K562 (cell line): Measurements from ENCODE around the gene LRRC9. TPM values are rescaled to one million over a fixed set of nuclear protein-coding genes. Genes with fewer than 3 reads are reported as not detected.

Source experiments
- CAMTA2 ChIP-seq: fragments of 250-450 bp; sonication (Bioruptor Pico); conservative IDR thresholded peaks from 2 replicates; pipeline ENCODE4 v1.5.1; 2022
- CEBPB ChIP-seq: fragments of 450-650 bp; IDR thresholded peaks from 2 replicates; pipeline ENCODE4 v1.6.1; 2016; ENCODE audit warnings: missing genetic modification characterization, missing compliant biosample characterization
- FOXA3 ChIP-seq, 2 experiments: fragments of 450-650 bp in 1 of 2; sonication (generic) in 1 of 2; formaldehyde crosslinking; IDR thresholded peaks in 1 of 2; conservative IDR thresholded peaks in 1 of 2; 2 replicates each; pipeline versions ENCODE4 v1.4.0 to v1.8.0; 2020 to 2022; ENCODE audit warnings: mild to moderate bottlenecking in 2 of 2, missing genetic modification reagents in 1 of 2
- HDAC6 ChIP-seq: IDR thresholded peaks from 2 replicates; pipeline ENCODE4 v1.6.1; 2012; ENCODE audit warnings: low read depth, mild to moderate bottlenecking, control low read depth, inconsistent platforms, low read length, moderate library complexity
- MAFF ChIP-seq: IDR thresholded peaks from 2 replicates; pipeline ENCODE4 v1.6.1; 2012; ENCODE audit warnings: low read length, improper control_type of control experiment
- NFE2 ChIP-seq: IDR thresholded peaks from 2 replicates; pipeline ENCODE4 v1.6.1; 2014; ENCODE audit warnings: antibody characterized with exemption, low read depth
- PML ChIP-seq: IDR thresholded peaks from 2 replicates; pipeline ENCODE4 v1.6.1; 2012; ENCODE audit warnings: low read length, inconsistent platforms
- RB1 ChIP-seq: fragments of 450-650 bp; IDR thresholded peaks from 2 replicates; pipeline ENCODE4 v1.6.1; 2017; ENCODE audit warnings: low read depth, mild to moderate bottlenecking
- STAT5A ChIP-seq: IDR thresholded peaks from 2 replicates; pipeline ENCODE4 v1.6.1; 2012; ENCODE audit warnings: low read length, inconsistent platforms, borderline replicate concordance
- ZNF699 ChIP-seq: fragments of 250-450 bp; sonication (Bioruptor Pico); IDR thresholded peaks from 2 replicates; pipeline ENCODE4 v1.8.0; 2021; ENCODE audit warnings: mild to moderate bottlenecking, moderate library complexity; ENCODE audit not compliant: insufficient replicate concordance
- ZNF830 ChIP-seq: fragments of 250-450 bp; sonication (Bioruptor Pico); IDR thresholded peaks from 2 replicates; pipeline ENCODE4 v1.5.0; 2021; ENCODE audit warnings: mild to moderate bottlenecking
- polyA plus RNA-seq, 8 experiments: library from polyadenylated mRNA; depleted of rRNA in 4 of 8; stranded (reverse) in 5 of 8; unstranded in 3 of 8; fragments of >200 nt; fragmentation: Nextera tagmentation in 2 of 8; fragmentation: Illumina TruSeq in 1 of 8; extraction: Ambion mirVana in 2 of 8; extraction: Trizol in 1 of 8; gene quantifications; 2 replicates each; pipeline versions ENCODE4 v1.2.1 to v1.2.3, GENCODE V29; 2011 to 2014; ENCODE audit warnings: inconsistent platforms in 1 of 8, missing spikeins in 1 of 8
- total RNA-seq, 7 experiments: library from RNA; depleted of rRNA in 6 of 7; stranded (reverse); fragments of >200 nt in 6 of 7; fragmentation: Illumina TruSeq in 2 of 7; extraction: Trizol in 2 of 7; gene quantifications; 2 replicates each; pipeline versions ENCODE4 v1.2.1 to v1.2.3, GENCODE V29; 2011 to 2021; ENCODE audit warnings: low replicate concordance in 1 of 7
- TF ChIP-seq, protein P1 (sequence below): fragments of 450-650 bp; conservative IDR thresholded peaks from 2 replicates; pipeline ENCODE4 v1.6.1; 2016; ENCODE audit warnings: missing genetic modification characterization, low read depth, mild to moderate bottlenecking, missing compliant biosample characterization, moderate library complexity
- TF ChIP-seq, protein P2 (sequence below): fragments of 450-650 bp; formaldehyde crosslinking; IDR thresholded peaks from 2 replicates; pipeline ENCODE4 v1.4.0; 2020; ENCODE audit warnings: mild to moderate bottlenecking, moderate library complexity
- TF ChIP-seq, protein P3 (sequence below): sonication (generic); formaldehyde crosslinking; IDR thresholded peaks from 2 replicates; pipeline ENCODE4 v1.9.0; 2022; ENCODE audit warnings: mild to moderate bottlenecking, missing genetic modification reagents
- TF ChIP-seq, protein P4 (sequence below), 2 experiments: fragments of 450-650 bp; IDR thresholded peaks; 2 replicates each; pipeline ENCODE4 v1.6.1; 2016
- TF ChIP-seq, protein P5 (sequence below), 2 experiments: IDR thresholded peaks; 2 replicates each; pipeline ENCODE4 v1.6.1; 2012; ENCODE audit warnings: improper control_type of control experiment in 2 of 2, low read depth in 2 of 2, low read length in 2 of 2, borderline replicate concordance in 1 of 2

LRRC9 gene
- total and polyA plus RNA-seq, 9 of the 15 experiments (the other 6 are each of a cell fraction or from before 2014, with no cell fraction given), result not detected

DNA sequence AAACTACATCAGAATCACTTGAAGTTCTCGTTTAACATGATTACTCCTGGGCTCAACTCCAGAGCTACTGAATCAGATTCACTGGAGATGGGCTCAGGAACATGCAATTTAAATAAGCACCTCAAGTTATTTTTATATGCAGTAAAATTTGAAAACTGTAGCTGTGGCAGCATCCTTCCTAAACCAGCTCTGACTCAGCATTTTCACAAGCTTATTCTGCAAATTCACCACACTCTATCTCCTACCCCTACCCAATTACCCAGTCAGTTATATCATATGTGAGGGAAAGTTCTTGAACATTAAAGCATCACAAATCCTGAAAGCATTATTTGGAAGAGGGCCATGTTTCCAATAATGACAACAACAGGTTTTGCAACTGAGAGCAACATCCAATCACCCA is 24.2 kb upstream of the LRRC9 start (continued):
- TF ChIP-seq, protein P1, sequence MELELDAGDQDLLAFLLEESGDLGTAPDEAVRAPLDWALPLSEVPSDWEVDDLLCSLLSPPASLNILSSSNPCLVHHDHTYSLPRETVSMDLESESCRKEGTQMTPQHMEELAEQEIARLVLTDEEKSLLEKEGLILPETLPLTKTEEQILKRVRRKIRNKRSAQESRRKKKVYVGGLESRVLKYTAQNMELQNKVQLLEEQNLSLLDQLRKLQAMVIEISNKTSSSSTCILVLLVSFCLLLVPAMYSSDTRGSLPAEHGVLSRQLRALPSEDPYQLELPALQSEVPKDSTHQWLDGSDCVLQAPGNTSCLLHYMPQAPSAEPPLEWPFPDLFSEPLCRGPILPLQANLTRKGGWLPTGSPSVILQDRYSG, result no peak
- TF ChIP-seq, protein P2, sequence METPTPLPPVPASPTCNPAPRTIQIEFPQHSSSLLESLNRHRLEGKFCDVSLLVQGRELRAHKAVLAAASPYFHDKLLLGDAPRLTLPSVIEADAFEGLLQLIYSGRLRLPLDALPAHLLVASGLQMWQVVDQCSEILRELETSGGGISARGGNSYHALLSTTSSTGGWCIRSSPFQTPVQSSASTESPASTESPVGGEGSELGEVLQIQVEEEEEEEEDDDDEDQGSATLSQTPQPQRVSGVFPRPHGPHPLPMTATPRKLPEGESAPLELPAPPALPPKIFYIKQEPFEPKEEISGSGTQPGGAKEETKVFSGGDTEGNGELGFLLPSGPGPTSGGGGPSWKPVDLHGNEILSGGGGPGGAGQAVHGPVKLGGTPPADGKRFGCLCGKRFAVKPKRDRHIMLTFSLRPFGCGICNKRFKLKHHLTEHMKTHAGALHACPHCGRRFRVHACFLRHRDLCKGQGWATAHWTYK, result no peak
- no peak for TF ChIP-seq STAT5A
- TF ChIP-seq RB1, result no peak
- TF ChIP-seq FOXA3 (CRISPR knock-in tag; conservative IDR thresholded peaks at IDR 0.05 in 1 of 2, IDR thresholded peaks at IDR 0.05 in 1 of 2), result no peak
- TF ChIP-seq CEBPB (tag), result no peak
- no peak for TF ChIP-seq HDAC6
- TF ChIP-seq, protein P3, sequence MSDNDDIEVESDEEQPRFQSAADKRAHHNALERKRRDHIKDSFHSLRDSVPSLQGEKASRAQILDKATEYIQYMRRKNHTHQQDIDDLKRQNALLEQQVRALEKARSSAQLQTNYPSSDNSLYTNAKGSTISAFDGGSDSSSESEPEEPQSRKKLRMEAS (CRISPR knock-in tag), result no peak
- no peak for TF ChIP-seq PML
- TF ChIP-seq, protein P4, sequence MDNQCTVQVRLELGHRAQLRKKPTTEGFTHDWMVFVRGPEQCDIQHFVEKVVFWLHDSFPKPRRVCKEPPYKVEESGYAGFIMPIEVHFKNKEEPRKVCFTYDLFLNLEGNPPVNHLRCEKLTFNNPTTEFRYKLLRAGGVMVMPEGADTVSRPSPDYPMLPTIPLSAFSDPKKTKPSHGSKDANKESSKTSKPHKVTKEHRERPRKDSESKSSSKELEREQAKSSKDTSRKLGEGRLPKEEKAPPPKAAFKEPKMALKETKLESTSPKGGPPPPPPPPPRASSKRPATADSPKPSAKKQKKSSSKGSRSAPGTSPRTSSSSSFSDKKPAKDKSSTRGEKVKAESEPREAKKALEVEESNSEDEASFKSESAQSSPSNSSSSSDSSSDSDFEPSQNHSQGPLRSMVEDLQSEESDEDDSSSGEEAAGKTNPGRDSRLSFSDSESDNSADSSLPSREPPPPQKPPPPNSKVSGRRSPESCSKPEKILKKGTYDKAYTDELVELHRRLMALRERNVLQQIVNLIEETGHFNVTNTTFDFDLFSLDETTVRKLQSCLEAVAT (IDR thresholded peaks at IDR 0.05), result no peak
- 0 out of 2 replicates have a peak, but pooled peaks have one; percentile 26 for TF ChIP-seq NFE2
- TF ChIP-seq, protein P5, sequence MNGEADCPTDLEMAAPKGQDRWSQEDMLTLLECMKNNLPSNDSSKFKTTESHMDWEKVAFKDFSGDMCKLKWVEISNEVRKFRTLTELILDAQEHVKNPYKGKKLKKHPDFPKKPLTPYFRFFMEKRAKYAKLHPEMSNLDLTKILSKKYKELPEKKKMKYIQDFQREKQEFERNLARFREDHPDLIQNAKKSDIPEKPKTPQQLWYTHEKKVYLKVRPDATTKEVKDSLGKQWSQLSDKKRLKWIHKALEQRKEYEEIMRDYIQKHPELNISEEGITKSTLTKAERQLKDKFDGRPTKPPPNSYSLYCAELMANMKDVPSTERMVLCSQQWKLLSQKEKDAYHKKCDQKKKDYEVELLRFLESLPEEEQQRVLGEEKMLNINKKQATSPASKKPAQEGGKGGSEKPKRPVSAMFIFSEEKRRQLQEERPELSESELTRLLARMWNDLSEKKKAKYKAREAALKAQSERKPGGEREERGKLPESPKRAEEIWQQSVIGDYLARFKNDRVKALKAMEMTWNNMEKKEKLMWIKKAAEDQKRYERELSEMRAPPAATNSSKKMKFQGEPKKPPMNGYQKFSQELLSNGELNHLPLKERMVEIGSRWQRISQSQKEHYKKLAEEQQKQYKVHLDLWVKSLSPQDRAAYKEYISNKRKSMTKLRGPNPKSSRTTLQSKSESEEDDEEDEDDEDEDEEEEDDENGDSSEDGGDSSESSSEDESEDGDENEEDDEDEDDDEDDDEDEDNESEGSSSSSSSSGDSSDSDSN (IDR thresholded peaks at IDR 0.05; ENCODE audit: borderline replicate concordance in 1 of 2, low read depth in 2 of 2, low read length in 2 of 2), result no peak
- TF ChIP-seq ZNF699 (CRISPR knock-in tag), result no peak
- no peak for TF ChIP-seq ZNF830
- no peak for TF ChIP-seq CAMTA2 (CRISPR knock-in tag)
- peak; percentile 46; the same call in 1 of the 2 replicates for TF ChIP-seq MAFF
